GM18909 (cell line): ENCODE measurements around the gene HNRNPM.

Experiments used
- ATAC-seq: cut with Tn5 transposase; IDR thresholded peaks from one replicate; pipeline ENCODE4 v1.9.1; 2021; ENCODE audit warnings: mild to moderate bottlenecking; ENCODE audit not compliant: unreplicated experiment, poor library complexity

The HNRNPM gene

GRCh38 chr19:8459095-8459494 lies 14.3 kb downstream of the HNRNPM start:
- ATAC-seq, result no peak

GRCh38 chr19:8459520-8460270 lies 14.9 kb downstream of the HNRNPM start:
- ATAC-seq, result no peak

DNA sequence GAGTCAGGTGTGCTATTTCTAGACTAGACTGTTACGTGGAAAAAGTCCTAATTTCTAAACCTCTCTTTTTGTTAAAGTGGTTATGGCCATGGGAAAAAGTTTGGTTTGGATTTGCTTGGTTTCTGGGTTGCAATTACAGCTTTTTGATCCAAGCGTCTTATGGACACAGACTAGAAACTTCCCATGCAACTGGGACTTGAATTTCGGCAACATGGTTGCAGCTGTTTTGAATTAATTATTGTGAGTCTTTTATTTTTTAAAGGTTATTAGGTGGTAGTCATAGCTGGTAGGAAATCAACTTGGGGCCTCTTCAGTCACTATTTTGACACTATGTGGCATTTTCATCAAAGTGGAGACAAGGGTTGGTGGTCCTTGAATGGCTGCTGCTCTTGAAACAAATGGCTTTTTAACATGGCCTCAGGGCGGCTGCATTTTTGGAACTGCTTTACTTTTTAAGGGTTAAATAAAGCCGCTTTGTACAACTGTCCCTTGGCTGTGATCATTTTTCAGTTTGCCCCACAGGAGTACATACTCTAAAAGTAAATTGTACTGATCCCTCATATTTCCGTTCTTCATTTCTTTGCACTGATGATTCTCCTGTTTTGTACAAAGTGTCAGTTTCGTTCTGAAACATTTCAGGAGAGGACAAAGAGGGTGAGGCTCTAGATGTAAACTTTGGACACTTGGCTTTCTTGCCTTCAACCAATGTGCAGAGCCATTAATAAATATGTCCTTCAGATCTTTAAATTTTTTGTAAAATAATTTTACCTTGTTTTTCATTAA lies 15.9 kb downstream of the HNRNPM start:
- ATAC-seq, result no peak

GRCh38 chr19:8461376-8461775 lies 16.6 kb downstream of the HNRNPM start:
- ATAC-seq, result no peak

- no peak for ATAC-seq
Observed at GRCh38 chr19:8461891-8462290, 17.1 kb downstream of the HNRNPM start.

DNA sequence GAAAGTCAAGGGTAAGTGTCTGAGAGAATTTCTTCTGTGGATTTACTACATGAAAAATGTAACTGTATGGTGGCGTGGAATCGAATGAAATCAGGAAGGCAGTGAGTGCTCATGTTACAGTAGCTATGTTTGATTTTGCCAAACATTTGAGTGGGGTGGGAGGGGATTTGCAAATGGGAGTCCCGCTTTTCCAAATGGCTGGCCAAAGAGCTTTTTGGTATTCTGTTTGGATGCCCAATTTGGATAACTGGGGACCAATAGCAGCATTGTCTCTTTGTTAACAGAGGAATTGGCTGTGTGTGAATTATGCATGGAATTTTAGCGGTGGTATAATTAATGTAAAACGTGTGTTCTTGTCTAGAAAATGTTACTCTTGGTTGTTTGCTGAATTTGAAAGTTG lies 17.8 kb downstream of the HNRNPM start:
- no peak for ATAC-seq

GRCh38 chr19:8463365-8463764 lies 18.6 kb downstream of the HNRNPM start:
- no peak for ATAC-seq

DNA sequence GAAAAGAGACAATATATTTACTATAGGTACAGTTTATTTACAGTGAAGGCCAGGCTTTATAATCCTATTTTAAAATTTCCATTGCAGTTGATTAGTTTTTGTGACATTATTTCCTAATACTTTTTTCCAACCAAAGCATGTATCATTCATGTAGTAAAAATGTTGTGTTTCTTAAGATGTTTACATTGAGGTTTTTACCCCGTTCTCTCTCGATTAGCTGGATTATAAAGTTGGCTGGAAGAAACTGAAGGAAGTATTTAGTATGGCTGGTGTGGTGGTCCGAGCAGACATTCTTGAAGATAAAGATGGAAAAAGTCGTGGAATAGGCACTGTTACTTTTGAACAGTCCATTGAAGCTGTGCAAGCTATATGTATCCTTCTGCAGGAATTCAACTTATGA lies 21.2 kb downstream of the HNRNPM start:
- ATAC-seq, result no peak

DNA sequence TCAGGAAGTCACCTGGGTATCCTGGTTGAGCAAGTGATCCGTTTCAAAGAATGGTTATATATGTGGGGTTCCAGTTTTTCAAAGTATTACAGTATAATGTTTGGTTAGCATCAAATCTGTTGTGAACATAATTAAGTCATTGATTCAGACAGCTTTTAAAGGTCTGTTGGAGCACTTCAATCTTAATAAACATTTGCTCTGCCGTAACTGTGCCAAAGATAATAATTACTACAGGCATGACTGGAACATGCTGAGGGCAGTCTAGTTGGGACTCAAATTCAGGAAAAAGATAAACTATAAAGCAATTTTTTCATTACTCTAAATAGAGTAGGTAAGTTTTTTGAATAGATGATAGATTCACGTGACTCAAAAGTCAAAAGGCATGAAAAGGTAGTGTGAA lies 23.3 kb downstream of the HNRNPM start:
- ATAC-seq, result no peak

DNA sequence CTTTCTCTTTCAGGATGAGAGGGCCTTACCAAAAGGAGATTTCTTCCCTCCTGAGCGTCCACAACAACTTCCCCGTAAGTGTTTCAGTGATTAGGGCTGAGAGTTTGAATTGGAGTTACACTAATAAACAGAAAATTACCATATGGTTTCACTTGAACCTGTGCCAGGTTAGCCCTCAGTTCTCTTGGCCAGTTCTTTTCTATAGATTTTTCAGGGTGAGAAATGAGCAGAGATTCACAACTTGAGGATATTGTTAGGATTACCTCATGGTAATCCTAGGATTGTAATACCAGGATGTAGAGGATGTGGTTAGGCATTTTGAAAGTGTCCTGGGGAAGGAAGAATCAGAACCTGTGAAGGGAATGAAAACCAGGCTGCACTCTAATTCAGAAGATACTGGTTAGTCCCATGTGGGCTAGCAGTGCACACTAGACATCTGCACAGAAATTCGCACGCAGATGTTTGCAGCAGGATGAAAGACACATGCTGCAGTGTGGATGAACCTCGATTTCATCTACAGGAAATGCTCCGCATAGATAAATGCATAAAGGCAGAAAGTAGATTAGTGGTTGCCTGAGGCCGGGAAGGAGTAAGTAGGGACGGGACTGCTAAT lies 24.1 kb downstream of the HNRNPM start:
- ATAC-seq, result no peak

- ATAC-seq, result no peak
Observed at GRCh38 chr19:8469613-8470368, 25.0 kb downstream of the HNRNPM start.

DNA sequence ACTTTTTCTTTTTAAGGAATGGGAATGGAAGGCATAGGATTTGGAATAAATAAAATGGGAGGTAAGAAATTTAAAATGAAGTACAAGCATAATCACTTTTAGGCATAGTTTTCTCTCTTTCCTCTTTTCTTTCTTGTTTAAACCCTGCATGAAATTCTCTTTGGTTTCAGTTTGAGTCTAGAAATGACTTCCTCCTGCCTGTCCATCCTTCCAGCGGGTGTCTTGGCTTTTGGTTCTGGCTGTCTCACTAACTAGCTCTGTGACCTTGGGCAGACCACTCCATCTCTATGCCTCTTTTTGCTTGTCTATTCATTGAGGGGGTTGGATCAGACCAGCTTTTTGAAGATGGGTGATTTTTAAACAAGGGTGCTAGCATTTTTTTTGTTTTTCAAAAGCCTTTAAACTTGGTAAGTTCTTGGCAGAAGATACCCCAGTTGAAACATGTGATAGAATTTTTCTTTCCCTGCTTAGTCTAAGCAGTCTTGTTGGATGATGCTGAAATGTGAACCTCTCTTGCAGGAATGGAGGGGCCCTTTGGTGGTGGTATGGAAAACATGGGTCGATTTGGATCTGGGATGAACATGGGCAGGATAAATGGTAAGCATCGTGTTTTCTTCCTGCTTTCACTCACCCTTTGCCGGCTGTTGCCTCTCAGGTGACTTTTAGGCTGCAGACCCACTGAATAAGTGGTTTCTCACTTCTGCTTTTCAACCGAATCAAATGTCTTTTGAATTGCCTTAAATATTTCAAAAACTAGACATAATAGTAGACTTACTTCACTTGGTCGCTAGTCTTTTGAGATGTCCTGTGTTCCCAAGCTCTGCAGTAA lies 29.1 kb downstream of the HNRNPM start:
- ATAC-seq, result no peak

DNA sequence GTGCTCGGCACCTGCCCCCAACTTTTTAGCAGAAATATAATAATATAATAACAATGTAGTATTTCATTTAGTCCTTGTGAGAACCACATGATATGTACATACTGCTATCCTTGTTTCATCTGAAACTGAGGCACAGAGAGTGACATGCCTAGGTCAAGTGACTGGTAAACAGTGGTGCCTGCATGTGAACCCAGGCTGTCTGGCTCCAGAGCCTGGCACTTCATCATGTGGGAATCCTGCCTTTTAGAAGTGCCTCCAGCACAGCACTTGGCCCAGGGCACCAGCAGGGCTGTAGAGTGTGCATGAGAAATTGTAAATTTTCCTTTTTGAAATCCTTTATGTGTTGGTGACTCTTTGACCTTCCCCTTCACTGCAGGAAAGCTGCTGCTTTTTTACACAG lies 30.2 kb downstream of the HNRNPM start:
- ATAC-seq, result no peak

DNA sequence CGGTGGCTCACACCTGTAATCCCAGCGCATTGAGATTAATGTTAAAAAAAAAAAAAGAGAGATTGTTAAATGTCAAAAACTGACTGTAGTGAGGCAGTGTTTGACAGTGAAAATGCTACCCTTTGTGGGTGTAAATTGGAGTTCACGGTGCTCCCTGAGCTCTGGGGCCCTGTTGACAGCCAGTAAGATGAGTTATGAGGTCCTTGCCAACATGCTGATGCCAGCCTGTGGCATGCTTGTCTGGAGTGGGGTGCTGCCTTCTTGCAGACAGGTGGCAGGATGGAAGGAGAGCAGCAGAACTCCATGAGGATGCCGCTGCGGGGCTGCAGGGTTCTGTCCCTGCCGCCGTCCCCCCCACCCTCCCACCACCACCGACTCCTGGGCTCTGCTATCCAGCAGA lies 31.7 kb downstream of the HNRNPM start:
- no peak for ATAC-seq

DNA sequence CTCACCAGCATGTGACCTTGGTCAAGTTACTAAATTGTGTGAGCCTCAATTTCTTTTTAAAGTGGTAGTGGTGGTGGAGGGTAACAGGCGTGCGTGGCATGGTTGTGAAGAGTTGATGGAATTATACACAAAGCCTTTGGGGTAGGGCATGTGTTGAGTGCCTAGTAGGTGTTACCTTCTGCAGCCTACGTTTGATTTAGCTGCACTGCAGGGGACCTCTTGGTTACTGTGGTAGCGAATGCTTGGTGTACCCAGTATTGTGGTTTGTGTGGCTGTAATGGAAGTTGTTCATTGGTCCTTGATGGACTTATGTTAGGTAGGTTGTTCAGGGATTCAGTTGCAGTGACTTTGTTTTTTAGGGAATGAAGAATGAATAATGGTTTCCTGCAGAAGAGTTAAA lies 33.1 kb downstream of the HNRNPM start:
- no peak for ATAC-seq

GRCh38 chr19:8478598-8478997 lies 33.8 kb downstream of the HNRNPM start:
- no peak for ATAC-seq

GRCh38 chr19:8481201-8481600 lies 36.4 kb downstream of the HNRNPM start:
- no peak for ATAC-seq

- ATAC-seq, result no peak
Observed at GRCh38 chr19:8481616-8482015, 36.8 kb downstream of the HNRNPM start.

DNA sequence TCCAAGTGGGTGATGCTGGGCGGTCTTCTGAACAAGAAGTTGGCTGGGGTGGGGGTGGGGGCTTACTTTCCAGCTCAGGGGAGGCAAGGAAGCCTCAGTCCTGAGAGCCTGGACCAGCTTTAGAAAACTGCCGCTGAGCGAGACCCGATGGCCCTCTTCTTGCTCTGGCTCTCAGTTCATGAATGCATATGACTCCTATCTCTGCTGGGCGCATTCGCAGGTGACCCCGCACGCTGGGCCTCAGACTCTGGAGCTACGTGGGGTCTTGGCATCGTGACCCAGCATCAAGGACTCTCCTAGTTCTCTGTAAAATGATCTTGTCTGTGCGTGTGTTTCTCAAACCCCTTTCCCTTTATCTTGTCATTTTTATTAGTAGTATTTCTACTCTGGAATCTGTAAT lies 37.9 kb downstream of the HNRNPM start:
- no peak for ATAC-seq

DNA sequence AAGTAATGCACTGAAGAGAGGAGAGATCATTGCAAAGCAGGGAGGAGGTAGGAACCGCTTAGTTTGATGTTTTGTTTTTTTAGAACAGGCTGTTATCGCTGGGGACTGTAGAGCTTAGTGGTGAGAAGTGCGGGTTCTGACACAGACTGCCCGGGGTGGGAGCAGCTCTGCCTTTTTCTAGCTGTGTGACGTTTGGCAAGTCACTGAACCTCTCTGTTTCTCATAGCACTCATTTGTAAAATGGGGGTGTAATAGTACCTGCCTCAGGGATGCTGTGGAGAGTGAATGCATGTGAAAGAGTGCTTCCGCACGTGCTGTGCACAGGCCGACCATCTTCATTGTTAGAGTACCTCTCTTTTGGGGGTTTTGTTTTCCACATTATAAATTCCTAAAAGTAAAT lies 38.4 kb downstream of the HNRNPM start:
- no peak for ATAC-seq
